Suppressor macrophage treated with lipopolysaccharide for 1 hour (primary cell): ENCODE measurements around the gene TMEM82.

Source experiments
- DNase-seq, 3 donors: peaks; one replicate each; pipeline ENCODE4 v3.0.0-alpha.2; 2020 to 2022

The TMEM82 gene

GRCh38 chr1:15736892-15737261 lies 5.4 kb upstream of the TMEM82 start:
- DNase-seq = no peak

- no peak for DNase-seq
Observed at GRCh38 chr1:15737324-15738319, 4.7 kb upstream of the TMEM82 start.

- no peak for DNase-seq
Observed at GRCh38 chr1:15738416-15739113, 3.7 kb upstream of the TMEM82 start.

GRCh38 chr1:15739259-15739658 lies 3.0 kb upstream of the TMEM82 start:
- no peak for DNase-seq

- DNase-seq = no peak
Observed at GRCh38 chr1:15739745-15740144, 2.6 kb upstream of the TMEM82 start.

GRCh38 chr1:15740924-15741850 lies 1.1 kb upstream of the TMEM82 start:
- peak; percentile 53 to 68 (median 63) for DNase-seq

GRCh38 chr1:15744122-15744679 lies 1.9 kb downstream of the TMEM82 start:
- DNase-seq = no peak

GRCh38 chr1:15747378-15747777 lies 5.1 kb downstream of the TMEM82 start:
- DNase-seq = no peak

- DNase-seq = no peak
Observed at GRCh38 chr1:15748264-15748663, 6.0 kb downstream of the TMEM82 start.

GRCh38 chr1:15748690-15749398 lies 6.5 kb downstream of the TMEM82 start:
- DNase-seq = no peak

GRCh38 chr1:15749399-15750291 lies 7.3 kb downstream of the TMEM82 start:
- no peak for DNase-seq

GRCh38 chr1:15750924-15751323 lies 8.6 kb downstream of the TMEM82 start:
- DNase-seq = no peak

- DNase-seq = no peak
Observed at GRCh38 chr1:15751717-15752116, 9.4 kb downstream of the TMEM82 start.

GRCh38 chr1:15753776-15754175 lies 11.5 kb downstream of the TMEM82 start:
- no peak for DNase-seq

- no peak for DNase-seq
Observed at GRCh38 chr1:15755021-15755645, 12.8 kb downstream of the TMEM82 start.

- DNase-seq = no peak
Observed at GRCh38 chr1:15755646-15756040, 13.3 kb downstream of the TMEM82 start.

GRCh38 chr1:15756143-15757015 lies 14.1 kb downstream of the TMEM82 start:
- DNase-seq = no peak

- peak; percentile 37 to 49 (median 48) for DNase-seq
Observed at GRCh38 chr1:15757016-15757543, 14.8 kb downstream of the TMEM82 start.
